Activated T-helper 17 cell treated with anti-CD3 and anti-CD28 coated beads, Interleukin-2, amount 50 U/mL, for 72 hours (primary cell): ENCODE results near the gene LHX2. TPM values are rescaled to one million over a fixed set of nuclear protein-coding genes. Genes with fewer than 3 reads are reported as not detected.
"Not testable (repeated sequence)": the region's sequence is repeated elsewhere in the genome, so short reads cannot be mapped to it uniquely, and the experiment has no call there.

Experiments used
- ATAC-seq: fragments of 150-1000 bp; cut with Tn5 transposase; replicated peaks from 2 replicates; pipeline ENCODE4 v1.10.0; 2021; ENCODE audit warnings: mild to moderate bottlenecking, moderate library complexity
- H3K27ac Mint-ChIP-seq: one replicate; pipeline ENCODE4 v1.8.0; 2022; ENCODE audit warnings: mixed read lengths
- H3K27me3 Mint-ChIP-seq: one replicate; pipeline ENCODE4 v1.8.0; 2022; ENCODE audit warnings: mixed read lengths
- H3K36me3 Mint-ChIP-seq: one replicate; pipeline ENCODE4 v1.8.0; 2022; ENCODE audit warnings: low read depth, mild to moderate bottlenecking, mixed read lengths
- H3K4me1 Mint-ChIP-seq: one replicate; pipeline ENCODE4 v1.8.0; 2022; ENCODE audit warnings: mixed read lengths
- H3K4me3 Mint-ChIP-seq: one replicate; pipeline ENCODE4 v1.8.0; 2022; ENCODE audit warnings: mild to moderate bottlenecking, mixed read lengths
- H3K9me3 Mint-ChIP-seq: one replicate; pipeline ENCODE4 v1.8.0; 2022; ENCODE audit warnings: mixed read lengths
- total RNA-seq, 2 donors: library from RNA; stranded (reverse); gene quantifications; one replicate each; pipeline ENCODE4 v1.2.3, GENCODE V29; 2022

The LHX2 gene
- total RNA-seq, result not detected

GRCh38 chr9:124011460-124012301 lies at the start of gene LHX2:
Gene LHX2, plus strand, starts transcription at chr9:124011768. Its CDS starts 581 bp downstream, at chr9:124012349.
- ATAC-seq, result peak; percentile 59
- Mint-ChIP-seq H3K27me3 (peaks cover 59% of the 10 kb centered on the region), H3K36me3 (peaks cover 24% of the 10 kb centered on the region), H3K27ac (no peak within 1 kb of the TSS), H3K4me3 (peak within 1 kb of the TSS; percentile 23), H3K4me1 (peaks cover 4% of the 10 kb centered on the region), H3K9me3 (no peaks in the 10 kb centered on the region)

DNA sequence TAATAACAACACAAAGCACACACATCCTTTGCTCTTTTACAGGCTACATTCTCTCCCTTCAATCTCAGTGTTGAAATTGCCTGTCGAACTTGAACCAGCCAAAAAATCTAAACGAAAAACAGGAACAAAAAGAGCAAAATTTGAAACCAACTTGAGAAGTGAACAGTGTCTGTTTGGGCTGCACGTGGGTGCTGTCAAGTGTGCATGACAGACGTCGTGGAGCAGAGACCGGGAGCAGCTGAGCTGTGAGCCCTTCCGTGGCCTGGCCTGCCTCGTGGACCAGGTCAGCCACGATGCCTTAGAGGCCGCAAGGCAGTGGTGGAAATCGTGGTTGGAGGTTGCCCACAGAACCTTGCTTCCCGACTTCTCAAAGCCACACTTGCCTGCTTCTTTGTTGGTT lies 46.8 kb upstream of the LHX2 start:
- peaks cover 19% of the 10 kb centered on the region for H3K27me3 Mint-ChIP-seq
- no peak overlapping the region for H3K27ac Mint-ChIP-seq
- no peak overlapping the region for H3K4me3 Mint-ChIP-seq
- no peaks in the 10 kb centered on the region for H3K36me3 Mint-ChIP-seq
- H3K9me3 Mint-ChIP-seq, result no peaks in the 10 kb centered on the region
- no peaks in the 10 kb centered on the region for H3K4me1 Mint-ChIP-seq
- no peak for ATAC-seq

GRCh38 chr9:123965801-123966686 lies 45.5 kb upstream of the LHX2 start:
- Mint-ChIP-seq H3K27me3 (peaks cover 14% of the 10 kb centered on the region), H3K4me3 (no peak overlapping the region), H3K36me3 (no peaks in the 10 kb centered on the region), H3K27ac (no peak overlapping the region), H3K4me1 (no peaks in the 10 kb centered on the region), H3K9me3 (no peaks in the 10 kb centered on the region)
- no peak for ATAC-seq

GRCh38 chr9:123967323-123967722 lies 44.2 kb upstream of the LHX2 start:
- Mint-ChIP-seq H3K9me3 (no peaks in the 10 kb centered on the region), H3K27ac (no peak overlapping the region), H3K27me3 (peaks cover 11% of the 10 kb centered on the region), H3K4me3 (no peak overlapping the region), H3K4me1 (no peaks in the 10 kb centered on the region), H3K36me3 (no peaks in the 10 kb centered on the region)
- ATAC-seq, result no peak

- no peaks in the 10 kb centered on the region for H3K9me3 Mint-ChIP-seq
- no peak overlapping the region for H3K27ac Mint-ChIP-seq
- ATAC-seq, result no peak
- H3K36me3 Mint-ChIP-seq, result no peaks in the 10 kb centered on the region
- peaks cover 2% of the 10 kb centered on the region for H3K27me3 Mint-ChIP-seq
- H3K4me1 Mint-ChIP-seq, result no peaks in the 10 kb centered on the region
- no peak overlapping the region for H3K4me3 Mint-ChIP-seq
These were observed 39.0 kb upstream of the LHX2 start for GRCh38 chr9:123972618-123973017.

DNA sequence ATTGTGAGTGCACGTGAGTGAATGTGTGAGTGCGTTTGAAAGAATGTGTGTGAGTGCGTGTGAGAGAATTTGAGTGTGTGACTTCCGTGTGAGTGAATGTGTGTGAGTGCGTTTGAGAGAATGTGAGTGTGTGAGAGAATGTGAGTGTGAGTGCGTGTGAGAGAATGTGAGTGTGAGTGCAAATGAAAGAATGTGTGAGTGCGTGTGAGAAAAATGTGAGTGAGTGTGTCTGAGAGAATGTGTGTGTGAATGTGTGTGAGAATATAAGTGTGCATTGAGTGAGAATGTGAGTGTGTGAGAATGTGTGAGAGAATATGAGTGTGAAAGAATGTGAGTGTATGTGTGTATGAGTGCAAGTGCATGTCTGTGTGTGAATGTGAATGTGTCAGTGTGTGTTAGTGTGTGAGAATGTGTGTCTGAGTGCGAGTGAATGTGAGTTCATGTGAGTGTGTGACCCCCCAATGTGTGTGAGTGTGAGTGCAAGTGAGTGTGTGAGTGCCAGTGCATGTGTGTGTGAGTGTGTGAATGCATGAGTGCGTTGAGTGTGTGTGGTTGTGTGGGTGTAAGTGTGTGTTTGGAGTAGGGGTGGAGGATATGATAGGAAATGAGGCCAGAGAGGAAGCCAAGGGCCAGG lies 37.9 kb upstream of the LHX2 start:
- no peaks in the 10 kb centered on the region for H3K4me1 Mint-ChIP-seq

GRCh38 chr9:123974471-123974870 lies 37.1 kb upstream of the LHX2 start:
- Mint-ChIP-seq H3K27me3 (peaks cover 10% of the 10 kb centered on the region), H3K27ac (no peak overlapping the region), H3K9me3 (no peaks in the 10 kb centered on the region), H3K4me1 (no peaks in the 10 kb centered on the region), H3K4me3 (no peak overlapping the region), H3K36me3 (no peaks in the 10 kb centered on the region)
- no peak for ATAC-seq

More for the DNA sequence above, 37.9 kb upstream of the LHX2 start:
- Mint-ChIP-seq H3K27me3 (peaks cover 2% of the 10 kb centered on the region), H3K9me3 (no peaks in the 10 kb centered on the region), H3K36me3 (no peaks in the 10 kb centered on the region), H3K27ac (no peak overlapping the region), H3K4me3 (no peak overlapping the region)
- no peak for ATAC-seq

DNA sequence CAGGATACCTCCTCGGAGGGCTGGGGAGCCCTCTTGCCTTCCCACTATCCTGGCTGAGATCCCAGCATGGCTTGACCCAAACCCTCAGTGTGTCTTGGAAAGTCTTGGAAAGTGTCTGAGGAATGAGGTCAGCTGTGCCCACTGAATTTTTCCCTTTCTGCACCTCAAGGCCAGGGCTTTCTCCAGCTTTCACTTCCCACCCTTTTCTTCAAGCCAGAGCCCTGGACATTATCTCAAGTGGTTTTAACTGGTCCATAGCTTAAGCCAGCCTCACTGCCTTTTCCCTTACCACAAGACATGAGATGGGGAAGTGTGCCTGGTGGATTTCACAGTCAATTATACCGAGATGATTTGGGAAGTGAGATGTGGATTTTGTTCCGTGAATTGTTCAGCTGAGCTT lies 35.7 kb upstream of the LHX2 start:
- no peak for ATAC-seq
- Mint-ChIP-seq H3K9me3 (no peaks in the 10 kb centered on the region), H3K4me3 (no peak overlapping the region), H3K4me1 (no peaks in the 10 kb centered on the region), H3K36me3 (no peaks in the 10 kb centered on the region), H3K27me3 (peaks cover 12% of the 10 kb centered on the region), H3K27ac (no peak overlapping the region)

GRCh38 chr9:123976579-123976978 lies 35.0 kb upstream of the LHX2 start:
- not testable (repeated sequence) for H3K4me3 Mint-ChIP-seq, H3K27ac Mint-ChIP-seq, H3K36me3 Mint-ChIP-seq, ATAC-seq, H3K9me3 Mint-ChIP-seq, H3K4me1 Mint-ChIP-seq
- peaks cover 16% of the 10 kb centered on the region for H3K27me3 Mint-ChIP-seq

DNA sequence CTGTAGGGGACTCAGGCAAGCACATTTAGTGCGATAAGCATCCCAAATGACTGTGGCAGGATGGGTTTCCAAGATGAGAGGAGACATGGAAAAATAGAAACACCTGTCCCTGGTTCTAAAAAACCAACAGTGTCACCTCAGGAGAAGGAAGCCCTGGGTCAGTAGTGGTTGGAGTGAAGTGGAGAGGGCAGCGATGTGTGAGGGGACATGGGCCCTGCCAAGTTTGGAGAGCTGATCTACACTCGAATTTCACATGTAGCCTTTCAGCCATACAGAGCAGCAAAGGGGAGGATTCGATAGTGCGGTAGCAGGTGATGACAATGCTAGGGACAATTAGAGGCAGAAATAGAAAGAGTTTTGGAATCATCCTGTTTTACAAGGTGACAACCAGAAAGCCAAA lies 32.6 kb upstream of the LHX2 start:
- H3K36me3 Mint-ChIP-seq, result no peaks in the 10 kb centered on the region
- H3K9me3 Mint-ChIP-seq, result no peaks in the 10 kb centered on the region
- H3K4me1 Mint-ChIP-seq, result no peaks in the 10 kb centered on the region
- no peak for ATAC-seq
- peaks cover 24% of the 10 kb centered on the region for H3K27me3 Mint-ChIP-seq
- no peak overlapping the region for H3K4me3 Mint-ChIP-seq
- H3K27ac Mint-ChIP-seq, result no peak overlapping the region

DNA sequence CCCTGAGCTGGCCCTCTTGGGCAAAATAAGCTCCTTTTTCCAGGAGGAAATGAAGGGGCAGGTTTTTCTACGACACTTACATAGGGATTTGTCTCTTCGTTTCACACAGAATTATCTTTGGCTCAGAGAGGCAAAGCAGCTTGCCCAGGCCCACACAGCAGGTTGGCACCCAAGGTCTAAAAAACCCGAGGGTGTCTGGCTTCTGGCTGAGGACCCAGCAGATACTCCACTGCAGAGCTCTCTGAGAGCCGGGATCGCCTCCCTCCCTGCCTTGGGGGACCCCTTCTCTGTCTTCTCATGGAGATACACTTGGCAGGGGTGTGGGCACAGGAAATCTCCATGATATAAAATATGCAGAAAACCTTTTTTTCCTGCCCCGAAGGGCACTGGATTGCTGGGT lies 29.0 kb upstream of the LHX2 start:
- Mint-ChIP-seq H3K9me3 (no peaks in the 10 kb centered on the region), H3K36me3 (no peaks in the 10 kb centered on the region), H3K4me3 (no peak overlapping the region), H3K4me1 (no peaks in the 10 kb centered on the region), H3K27ac (no peak overlapping the region), H3K27me3 (peaks cover 41% of the 10 kb centered on the region)
- no peak for ATAC-seq

- ATAC-seq, result no peak
- H3K9me3 Mint-ChIP-seq, result no peaks in the 10 kb centered on the region
- peaks cover 42% of the 10 kb centered on the region for H3K27me3 Mint-ChIP-seq
- H3K4me3 Mint-ChIP-seq, result no peak overlapping the region
- H3K36me3 Mint-ChIP-seq, result no peaks in the 10 kb centered on the region
- no peaks in the 10 kb centered on the region for H3K4me1 Mint-ChIP-seq
- H3K27ac Mint-ChIP-seq, result no peak overlapping the region
These were observed 28.5 kb upstream of the LHX2 start for GRCh38 chr9:123983047-123983446.

DNA sequence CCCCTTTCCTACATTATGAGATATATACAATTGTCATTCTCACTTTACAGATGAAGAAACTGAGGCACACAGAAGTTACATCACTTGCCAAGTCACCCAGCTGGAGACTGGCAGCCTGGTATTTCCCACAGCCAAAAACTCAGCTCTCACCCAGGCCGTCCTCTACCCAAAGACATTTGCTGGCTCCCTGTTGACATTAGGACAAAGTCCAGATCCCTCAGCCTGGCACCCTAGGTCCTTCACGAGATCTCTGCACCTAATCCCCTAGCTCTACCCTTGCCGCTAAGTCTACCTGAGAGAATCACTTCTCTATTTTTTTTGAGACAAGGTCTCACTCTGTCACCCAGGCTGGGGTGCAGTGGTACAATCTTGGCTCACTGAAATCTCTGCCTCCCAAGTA lies 26.8 kb upstream of the LHX2 start:
- no peak for ATAC-seq
- H3K27me3 Mint-ChIP-seq, result peaks cover 36% of the 10 kb centered on the region
- H3K4me3 Mint-ChIP-seq, result no peak overlapping the region

DNA sequence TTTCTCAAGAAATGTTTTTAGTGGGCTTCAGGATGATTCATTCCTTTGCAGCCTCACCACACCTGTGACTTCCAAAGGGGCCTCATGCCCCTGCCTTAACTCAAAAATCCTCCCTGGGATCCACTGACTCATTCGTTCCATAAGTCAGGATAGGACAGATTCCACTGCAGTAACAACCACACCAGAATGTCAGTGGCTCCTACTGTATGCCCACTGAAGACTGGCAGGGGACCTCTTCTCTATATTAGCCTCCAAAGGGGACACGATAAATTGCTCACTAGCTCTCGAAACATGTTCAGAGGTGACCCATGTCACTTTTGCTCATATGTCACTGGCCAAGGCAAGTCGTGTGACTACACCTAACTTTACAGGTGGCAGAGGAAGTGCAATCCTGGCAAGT lies 25.7 kb upstream of the LHX2 start:
- Mint-ChIP-seq H3K4me3 (no peak overlapping the region), H3K27ac (no peak overlapping the region), H3K9me3 (no peaks in the 10 kb centered on the region), H3K27me3 (peaks cover 42% of the 10 kb centered on the region), H3K4me1 (no peaks in the 10 kb centered on the region), H3K36me3 (no peaks in the 10 kb centered on the region)
- no peak for ATAC-seq

More for the DNA sequence above, 26.8 kb upstream of the LHX2 start:
- H3K9me3 Mint-ChIP-seq, result no peaks in the 10 kb centered on the region
- no peaks in the 10 kb centered on the region for H3K36me3 Mint-ChIP-seq
- H3K4me1 Mint-ChIP-seq, result no peaks in the 10 kb centered on the region
- H3K27ac Mint-ChIP-seq, result no peak overlapping the region
